HG03196 (cell line): ENCODE results near the gene GLP2R.

Source experiments
- ATAC-seq: cut with Tn5 transposase; IDR thresholded peaks from one replicate; pipeline ENCODE4 v1.9.1; 2021; ENCODE audit not compliant: unreplicated experiment

The GLP2R gene

GRCh38 chr17:9895923-9896322 is 70.2 kb downstream of the GLP2R start:
- ATAC-seq, result no peak

- no peak for ATAC-seq
These were observed 71.7 kb downstream of the GLP2R start for GRCh38 chr17:9897372-9897968.

DNA sequence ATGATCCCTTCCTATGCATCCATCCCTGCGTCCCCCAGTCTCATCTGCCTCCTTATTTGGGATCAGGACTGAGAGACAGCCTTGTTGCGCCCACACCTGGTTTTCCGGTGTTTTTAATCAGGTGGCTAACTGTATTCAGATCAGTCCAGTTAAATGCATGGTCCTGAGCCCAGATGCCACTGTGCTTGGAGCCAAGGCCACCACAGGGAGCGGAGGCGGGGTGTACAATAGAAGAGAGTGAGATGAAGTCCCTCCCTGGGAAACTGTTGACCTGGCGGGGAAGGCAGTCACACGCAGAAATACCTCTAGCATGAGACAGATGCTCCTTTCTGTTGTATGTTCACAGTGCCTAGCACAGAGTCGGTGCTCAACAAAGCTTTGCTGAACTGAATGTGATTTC is 73.1 kb downstream of the GLP2R start:
- ATAC-seq, result no peak

- no peak for ATAC-seq
These were observed 73.7 kb downstream of the GLP2R start for GRCh38 chr17:9899280-9900043.

- ATAC-seq, result no peak
These were observed 74.4 kb downstream of the GLP2R start for GRCh38 chr17:9900044-9900594.

DNA sequence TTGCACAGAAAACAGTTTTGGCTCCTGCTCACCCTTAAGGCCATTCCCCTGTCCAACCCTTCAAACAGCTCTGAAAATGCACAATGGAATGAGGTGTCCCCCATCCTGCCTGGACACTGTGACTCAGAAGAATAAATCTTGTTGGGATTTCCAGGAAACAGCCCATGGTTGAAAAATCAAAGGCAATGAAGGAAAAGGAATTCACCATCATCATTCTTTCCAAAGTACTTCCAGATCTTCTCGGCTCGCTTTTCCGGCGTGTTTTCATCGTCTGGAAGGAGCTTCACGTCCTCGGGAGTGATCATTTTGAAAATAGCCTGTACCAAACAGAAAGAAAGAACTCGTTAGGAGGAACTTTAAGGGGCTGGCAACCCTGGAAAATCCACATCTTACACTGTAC is 75.1 kb downstream of the GLP2R start:
- ATAC-seq, result no peak

DNA sequence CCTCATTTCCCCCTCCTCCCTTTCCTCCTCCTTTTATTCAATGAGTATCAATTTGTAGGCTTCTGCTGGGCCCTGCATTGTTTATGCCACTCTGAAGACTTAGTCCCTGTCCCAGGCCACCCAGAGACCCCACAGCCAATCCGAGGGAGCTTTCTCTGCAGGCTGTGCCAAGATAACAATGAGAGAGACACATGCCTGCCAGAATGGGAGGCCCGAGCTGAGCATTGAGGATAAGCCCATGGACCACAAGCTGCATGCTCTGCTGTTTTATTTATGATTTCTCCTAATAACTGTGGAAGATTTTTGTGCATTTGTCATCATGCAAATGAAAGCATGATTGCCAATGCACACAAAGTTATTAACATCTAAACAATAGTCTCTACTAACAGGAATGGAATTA is 76.4 kb downstream of the GLP2R start:
- no peak for ATAC-seq

GRCh38 chr17:9904277-9905077 is 78.8 kb downstream of the GLP2R start:
- no peak for ATAC-seq

DNA sequence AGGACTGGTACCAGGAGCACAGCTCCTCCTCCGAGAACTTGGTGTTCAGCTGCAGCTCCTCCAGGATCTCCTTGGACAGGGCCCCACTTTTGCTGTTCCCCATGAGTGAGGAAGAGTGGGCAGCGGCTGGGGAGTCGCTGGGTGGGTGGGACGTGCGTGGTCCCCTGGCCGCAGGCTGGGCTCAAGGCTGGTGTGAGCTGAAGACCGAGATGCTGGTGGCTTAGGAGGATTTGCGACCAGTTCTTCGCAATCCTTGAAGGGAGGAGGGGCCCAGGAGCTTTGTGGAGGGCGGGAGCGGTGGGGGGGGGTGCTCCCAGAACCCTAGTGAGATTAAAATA is 79.3 kb downstream of the GLP2R start, which contains the start of gene RCVRN:
Gene RCVRN, minus strand, starts transcription at position 194 of the 338 bp plus-strand sequence. Its CDS starts 91 bp downstream, at position 103.
- no peak for ATAC-seq

DNA sequence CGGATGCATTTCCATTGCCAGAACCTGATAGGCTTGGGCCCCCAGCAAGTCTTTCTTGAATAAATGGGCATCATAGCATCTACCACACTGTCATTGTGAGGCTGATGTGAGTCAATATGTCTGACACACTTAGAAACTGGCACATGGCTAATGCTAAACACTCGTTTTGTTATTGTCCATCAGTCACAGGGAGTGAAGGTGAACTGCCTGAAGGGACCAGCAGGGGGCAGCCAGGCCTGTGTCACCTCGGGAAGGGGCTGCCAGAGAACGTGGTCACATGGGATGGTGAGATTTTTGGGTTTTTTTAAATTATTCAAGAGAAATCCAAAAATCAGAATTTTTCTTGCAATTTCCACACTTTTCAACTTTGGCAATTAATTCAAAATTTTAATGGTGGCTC is 80.2 kb downstream of the GLP2R start:
- ATAC-seq, result no peak

DNA sequence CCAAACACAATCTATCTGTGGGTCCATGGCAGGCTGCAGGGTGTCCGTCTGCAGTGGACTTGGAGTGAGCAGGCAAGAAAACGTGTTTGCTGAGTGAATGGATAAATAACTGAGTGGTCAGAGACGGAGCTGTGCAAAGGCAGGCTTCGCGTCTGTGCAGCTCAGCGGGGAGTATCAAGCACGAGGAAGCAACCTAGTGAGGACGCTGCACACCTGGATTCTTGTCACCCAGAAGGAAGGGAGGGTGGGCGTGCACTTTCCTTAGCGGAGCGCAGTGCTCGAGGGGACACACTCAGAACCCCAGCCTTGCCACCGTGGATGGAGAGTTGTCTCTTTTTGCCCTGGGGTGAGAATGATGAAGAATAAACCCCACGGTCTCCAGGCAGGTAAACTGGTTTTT is 80.9 kb downstream of the GLP2R start:
- ATAC-seq, result no peak

- ATAC-seq, result no peak
These were observed 81.4 kb downstream of the GLP2R start for GRCh38 chr17:9907131-9907530.

DNA sequence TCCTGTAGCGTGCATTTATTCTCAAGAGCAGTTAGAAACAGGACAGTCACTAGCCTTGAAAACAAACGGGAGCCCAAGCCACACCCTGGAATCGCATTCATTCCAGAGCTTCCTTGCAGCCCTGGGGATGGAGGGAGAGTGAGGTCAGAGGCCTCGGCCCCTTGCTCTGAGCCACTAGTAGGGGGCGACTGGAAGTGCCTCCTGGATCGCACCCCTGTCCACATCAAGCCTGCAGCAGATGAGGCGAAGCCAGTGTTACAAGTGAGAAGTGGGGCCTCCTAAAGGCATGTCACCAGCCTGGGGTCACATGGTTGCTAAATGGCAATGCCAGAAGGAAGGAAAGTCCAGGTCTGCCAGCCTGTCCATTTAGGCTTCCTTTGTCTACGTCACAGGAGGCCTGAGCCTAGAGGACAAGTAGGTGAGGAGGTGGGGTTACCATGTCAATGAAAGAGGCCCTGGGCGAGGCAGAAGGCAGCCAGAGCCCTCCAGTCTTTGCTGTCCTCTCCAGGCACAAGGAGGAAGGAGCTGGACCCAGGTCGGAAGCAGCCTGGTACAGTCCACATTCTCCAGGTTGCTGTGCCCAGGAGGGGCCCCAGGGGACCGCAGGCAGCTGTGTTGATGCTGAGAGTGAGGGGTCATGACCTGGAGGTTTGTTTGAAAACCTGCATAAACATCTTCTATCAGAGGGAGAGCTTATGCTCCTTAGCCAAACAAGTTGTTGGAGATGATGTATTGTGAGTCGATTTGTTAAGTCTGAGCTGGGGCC is 82.3 kb downstream of the GLP2R start:
- ATAC-seq, result no peak

- no peak for ATAC-seq
These were observed 82.9 kb downstream of the GLP2R start for GRCh38 chr17:9908649-9909042.

DNA sequence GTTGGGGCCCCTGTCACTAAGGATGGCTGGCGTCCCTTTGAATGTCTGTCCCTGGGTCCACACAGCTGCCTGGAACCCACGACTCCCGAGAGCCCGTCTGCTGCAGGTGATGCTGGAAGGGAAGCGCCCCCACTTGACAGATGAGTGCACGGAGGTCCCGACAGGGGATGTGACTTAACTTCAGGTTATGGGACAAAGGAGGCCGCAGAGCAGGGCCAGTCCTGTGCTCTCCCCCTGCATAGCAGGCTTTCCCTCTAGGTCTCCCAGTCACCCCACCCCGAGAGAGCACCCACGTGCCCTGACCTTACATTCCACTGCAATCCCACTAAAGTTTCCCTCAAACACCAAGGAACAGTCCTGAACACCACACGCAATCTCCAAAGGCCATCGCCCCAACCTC is 85.4 kb downstream of the GLP2R start:
- no peak for ATAC-seq

- ATAC-seq, result no peak
These were observed 86.7 kb downstream of the GLP2R start for GRCh38 chr17:9912121-9913099.

- ATAC-seq, result no peak
These were observed 87.8 kb downstream of the GLP2R start for GRCh38 chr17:9913476-9913875.

- no peak for ATAC-seq
These were observed 90.4 kb downstream of the GLP2R start for GRCh38 chr17:9916108-9916507.

DNA sequence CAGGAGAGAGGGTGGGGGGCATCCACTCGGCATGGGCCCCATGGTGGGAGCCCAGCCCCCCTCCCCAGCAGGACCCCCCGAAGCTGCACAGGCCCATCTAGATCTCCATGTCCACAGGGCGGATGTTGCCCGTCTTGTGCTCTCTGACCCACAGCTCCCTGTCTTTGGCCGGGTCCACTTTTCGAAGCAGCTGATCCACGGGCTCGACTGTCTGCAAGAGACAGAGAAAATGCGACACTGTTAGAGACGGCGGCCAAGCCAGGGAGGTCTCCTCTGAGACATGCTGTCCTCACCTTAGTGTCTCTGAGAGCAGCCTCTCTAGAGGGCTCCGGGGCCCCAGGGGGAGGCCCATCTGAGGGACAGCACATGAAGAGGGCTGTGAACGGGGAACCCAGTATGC is 91.4 kb downstream of the GLP2R start:
- no peak for ATAC-seq

GRCh38 chr17:9917801-9918200 is 92.1 kb downstream of the GLP2R start:
- ATAC-seq, result no peak
